SW480 (cell line): ENCODE data around the gene COL4A2.
"Not testable (repeated sequence)": the region's sequence is repeated elsewhere in the genome, so short reads cannot be mapped to it uniquely, and the experiment has no call there.

ENCODE experiments used
- DNase-seq: peaks from one replicate; pipeline ENCODE4 v3.0.0-alpha.2; 2016; ENCODE audit warnings: low spot score

The COL4A2 gene

GRCh38 chr13:110497003-110497402, 189.9 kb downstream of the COL4A2 start:
- DNase-seq = no peak

DNA sequence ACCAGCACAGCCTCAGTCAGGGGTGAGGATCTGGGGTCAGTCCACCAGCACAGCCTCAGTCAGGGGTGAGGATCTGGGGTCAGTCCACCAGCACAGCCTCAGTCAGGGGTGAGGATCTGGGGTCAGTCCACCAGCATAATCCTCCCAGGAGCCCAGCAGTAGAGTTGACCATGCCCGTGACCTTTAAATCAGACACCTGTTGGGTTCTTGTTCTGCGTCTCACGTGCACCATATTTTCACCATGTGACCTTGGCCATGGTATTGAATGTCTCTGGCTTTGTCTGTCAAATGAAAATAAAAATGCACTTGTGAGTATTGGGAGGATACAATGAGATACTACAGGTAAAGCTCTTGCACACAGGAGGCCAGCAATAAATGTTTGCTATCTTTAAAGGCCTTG, 190.8 kb downstream of the COL4A2 start:
- not testable (repeated sequence) for DNase-seq

DNA sequence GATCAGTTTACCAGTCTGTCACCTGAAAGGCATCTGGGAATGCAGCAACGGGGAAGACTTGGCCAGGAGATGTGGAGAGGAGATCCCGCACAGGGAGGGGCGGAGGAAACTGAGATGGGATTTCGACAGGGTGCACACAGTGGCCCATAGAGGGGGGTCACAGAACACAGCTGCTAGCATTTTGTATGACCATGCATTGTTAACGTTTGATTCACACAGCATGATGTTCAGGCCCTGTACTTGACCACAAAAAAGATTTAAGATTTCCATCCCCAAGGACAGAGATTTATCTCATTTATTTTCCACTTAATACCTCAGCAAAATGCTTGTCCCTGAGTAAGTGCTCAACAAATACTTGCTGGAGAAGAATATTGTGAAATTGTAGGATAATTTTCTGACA, 191.2 kb downstream of the COL4A2 start:
- no peak for DNase-seq

DNA sequence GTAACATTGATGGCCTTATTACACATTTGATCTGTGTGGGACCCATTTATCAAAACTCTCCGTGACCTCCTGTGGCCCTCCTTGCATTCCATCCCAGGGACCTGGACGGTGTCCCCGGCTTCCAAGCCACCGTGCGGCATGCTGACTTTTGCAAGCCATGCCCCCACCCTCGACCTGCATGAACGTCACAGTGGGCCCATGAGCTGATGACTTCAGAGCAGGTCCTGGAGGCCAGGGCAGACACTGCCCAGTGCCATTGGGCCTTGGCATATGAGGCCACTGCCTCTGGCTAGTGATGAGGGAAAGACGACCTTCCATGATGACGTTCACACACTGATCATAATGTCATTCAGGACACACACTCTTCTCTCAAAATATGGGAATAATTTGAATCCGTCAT, 191.7 kb downstream of the COL4A2 start:
- no peak for DNase-seq

GRCh38 chr13:110499621-110500281, 192.7 kb downstream of the COL4A2 start:
- peak; percentile 39 for DNase-seq

DNA sequence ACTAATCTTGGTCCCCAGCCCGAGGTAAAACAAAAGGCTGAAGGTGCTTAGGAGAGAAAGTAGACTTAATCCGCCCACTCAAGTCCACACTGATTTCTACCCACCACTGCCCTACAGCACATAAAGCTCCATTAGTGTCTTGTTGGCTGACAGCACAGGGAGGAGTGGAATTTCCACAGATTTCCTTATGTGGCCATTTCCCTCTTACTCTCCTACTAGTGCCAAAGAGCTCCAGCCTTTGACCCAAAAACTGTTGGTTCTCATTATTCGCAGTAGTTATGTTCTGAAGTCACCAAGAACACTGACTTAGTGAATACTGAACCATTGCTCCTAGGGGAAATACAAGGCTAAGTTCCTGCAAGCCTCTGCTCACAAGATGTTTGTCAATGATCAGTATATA, 193.3 kb downstream of the COL4A2 start:
- no peak for DNase-seq

GRCh38 chr13:110501188-110501587, 194.1 kb downstream of the COL4A2 start:
- DNase-seq = no peak

- peak; percentile 59 for DNase-seq
Observed at GRCh38 chr13:110503037-110503901, 196.2 kb downstream of the COL4A2 start.

DNA sequence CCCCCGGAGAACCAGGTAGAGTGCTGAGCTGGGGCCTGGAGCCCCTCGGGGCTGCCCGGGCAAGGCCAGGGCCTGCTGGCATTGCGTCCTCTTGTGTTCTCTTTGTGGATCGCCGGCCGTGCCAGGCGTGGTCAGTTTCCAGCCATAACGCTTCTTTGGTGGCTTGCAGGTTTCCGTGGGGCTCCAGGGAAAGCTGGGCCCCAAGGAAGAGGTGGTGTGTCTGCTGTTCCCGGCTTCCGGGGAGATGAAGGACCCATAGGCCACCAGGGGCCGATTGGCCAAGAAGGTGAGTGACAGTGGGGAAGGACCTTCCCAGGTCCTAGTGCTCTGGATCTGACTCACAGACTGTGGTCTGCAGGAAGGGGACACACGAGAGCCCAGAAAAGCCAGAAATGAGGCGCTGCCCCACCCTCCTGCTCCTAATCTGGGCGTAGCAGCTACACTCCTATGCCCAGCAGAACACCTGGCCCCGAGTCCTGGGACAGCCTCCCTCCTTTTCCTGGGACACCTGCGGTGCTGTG, 197.0 kb downstream of the COL4A2 start:
- DNase-seq = peak; percentile 92

- peak; percentile 33 for DNase-seq
Observed at GRCh38 chr13:110505594-110505993, 198.5 kb downstream of the COL4A2 start.

- DNase-seq = peak; percentile 97
Observed at GRCh38 chr13:110506396-110506795, 199.3 kb downstream of the COL4A2 start.

- peak; percentile 76 for DNase-seq
Observed at GRCh38 chr13:110506859-110507566, 199.9 kb downstream of the COL4A2 start.

DNA sequence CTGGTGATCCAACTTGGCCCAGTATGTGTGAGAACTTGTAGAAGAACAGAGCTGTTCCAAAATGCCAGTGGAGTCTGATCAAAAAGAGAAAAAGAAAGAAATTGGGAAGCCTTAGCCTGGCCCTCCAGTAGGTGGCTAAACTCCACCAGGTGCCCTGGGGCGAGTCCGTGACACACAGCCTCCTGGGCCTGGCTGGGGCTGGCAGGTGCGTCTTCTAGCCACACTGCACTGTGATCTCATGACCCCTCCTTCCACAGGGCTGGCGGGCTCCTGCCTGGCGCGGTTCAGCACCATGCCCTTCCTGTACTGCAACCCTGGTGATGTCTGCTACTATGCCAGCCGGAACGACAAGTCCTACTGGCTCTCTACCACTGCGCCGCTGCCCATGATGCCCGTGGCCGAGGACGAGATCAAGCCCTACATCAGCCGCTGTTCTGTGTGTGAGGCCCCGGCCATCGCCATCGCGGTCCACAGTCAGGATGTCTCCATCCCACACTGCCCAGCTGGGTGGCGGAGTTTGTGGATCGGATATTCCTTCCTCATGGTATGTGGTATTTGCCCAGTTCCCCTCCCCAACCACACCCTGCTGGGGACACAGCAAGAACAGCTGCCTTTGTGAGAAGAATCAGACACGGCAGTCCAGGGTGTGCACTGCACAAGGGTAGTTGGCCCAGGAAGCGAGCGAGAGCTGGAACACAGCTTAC, 200.7 kb downstream of the COL4A2 start:
- peak; percentile 96 for DNase-seq

DNA sequence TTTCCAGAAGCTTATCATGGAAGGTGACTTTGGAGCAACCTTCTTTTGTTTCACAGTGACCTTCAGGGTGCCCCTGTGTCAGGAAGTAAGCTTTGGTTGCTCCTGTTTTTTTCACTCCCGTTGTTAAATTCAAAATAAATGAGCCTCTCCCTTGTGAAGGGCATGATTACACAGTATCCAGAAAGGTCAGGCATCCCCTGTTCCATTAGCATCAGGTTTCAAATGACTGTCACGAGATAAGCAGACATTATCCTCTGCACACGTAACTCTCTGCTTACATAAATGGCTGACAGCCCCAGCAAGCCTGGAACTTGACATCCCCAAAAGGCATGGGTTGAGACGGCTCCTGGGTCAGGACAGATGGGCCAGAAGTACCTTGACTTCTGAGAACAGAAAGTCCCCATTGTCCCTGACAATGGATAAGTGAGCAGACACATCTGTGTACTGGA, 202.4 kb downstream of the COL4A2 start:
- peak; percentile 76 for DNase-seq

DNA sequence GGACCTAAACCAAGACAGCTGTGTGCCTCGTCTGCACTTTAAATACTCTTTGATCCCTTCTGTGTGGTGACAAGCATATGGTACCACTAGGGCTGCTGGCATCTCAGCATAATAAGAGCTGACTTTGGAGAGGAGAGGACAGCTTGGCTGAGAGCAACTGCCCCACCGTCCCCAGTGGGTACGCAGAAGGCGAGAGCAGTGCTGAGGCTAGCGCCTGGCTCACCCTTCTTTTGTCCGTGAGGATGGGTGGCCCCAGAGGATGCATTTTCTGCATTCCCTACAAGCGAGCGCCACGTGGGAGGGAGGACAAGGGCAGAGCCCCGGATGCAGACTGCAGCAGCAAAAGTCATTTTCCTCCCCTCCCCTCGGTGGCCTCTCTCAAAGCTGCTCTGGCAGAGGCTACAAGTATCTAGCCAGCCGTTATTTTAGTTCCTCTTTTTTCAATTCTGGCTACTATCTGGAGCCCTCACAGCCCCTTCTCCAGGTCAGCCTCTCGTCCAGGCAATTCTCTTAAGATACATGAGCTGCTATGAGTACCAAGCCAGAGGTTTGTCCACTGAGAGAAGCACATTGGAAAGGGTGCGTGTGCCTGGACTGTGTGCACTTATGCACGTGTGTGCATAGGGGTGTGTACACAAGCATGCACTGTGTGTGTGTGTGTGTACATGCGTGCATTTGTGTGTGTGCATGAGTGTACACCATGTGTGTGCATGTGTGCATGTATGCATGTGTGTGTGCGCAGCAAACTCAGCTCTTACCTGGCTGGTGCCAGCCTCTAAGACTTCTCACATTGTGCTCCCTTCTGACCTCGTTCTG, 203.1 kb downstream of the COL4A2 start:
- peak; percentile 46 for DNase-seq

DNA sequence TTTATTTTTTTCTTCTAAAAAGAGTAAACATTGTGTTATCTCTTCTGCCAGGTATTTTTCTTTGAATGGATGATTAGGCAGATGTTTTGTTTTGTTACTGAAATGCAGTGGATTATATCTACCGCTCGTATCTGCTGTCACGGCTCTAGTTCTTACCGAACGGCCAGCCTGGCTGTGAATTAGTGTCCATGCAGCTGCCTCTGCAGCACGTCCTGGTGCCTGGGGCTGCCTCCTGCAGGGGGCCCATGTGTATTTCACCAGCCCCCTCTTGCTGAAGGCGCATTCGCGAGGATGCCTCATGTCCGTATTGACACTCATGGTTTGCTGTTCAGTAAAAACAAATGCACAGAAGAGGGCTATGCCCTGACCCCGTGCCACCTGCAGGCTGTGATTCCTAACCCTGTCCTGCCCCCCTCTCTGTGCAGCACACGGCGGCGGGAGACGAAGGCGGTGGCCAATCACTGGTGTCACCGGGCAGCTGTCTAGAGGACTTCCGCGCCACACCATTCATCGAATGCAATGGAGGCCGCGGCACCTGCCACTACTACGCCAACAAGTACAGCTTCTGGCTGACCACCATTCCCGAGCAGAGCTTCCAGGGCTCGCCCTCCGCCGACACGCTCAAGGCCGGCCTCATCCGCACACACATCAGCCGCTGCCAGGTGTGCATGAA, 204.6 kb downstream of the COL4A2 start:
- DNase-seq = no peak

- no peak for DNase-seq
Observed at GRCh38 chr13:110512198-110512740, 205.2 kb downstream of the COL4A2 start.

- DNase-seq = no peak
Observed at GRCh38 chr13:110516500-110516899, 209.4 kb downstream of the COL4A2 start.

DNA sequence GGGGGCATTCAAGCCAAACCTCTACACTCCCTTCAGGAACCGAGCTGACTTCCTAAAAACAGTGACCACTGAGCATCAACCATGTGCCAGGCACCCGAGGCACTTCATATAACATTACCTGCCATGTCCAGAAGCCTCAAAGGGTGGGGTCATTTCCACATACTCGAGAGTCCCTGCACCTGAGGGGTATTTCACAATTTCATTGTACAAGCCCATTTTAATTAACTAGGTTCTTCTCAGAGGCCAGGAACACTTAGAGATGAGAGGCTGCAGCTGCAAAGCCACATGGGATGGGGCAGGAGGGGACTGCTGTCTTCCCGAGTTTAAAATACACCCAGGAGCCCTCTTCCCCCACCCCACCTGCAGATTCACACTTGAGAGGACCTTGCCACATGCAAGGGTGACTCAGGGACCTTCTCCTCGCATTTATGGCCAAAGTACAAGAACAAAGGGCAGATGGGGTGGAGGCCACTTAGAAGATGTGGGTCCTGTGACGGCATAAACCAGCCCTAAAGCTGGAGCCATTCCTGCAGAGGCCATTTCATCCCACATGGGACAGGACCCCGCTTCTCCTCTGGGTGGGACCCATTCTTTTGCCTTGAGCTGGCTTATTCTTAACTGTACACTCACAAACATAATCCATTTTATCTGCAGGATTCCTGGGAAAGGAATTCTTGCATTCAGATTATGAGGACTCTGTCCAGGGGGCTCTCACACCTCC, 210.6 kb downstream of the COL4A2 start:
- no peak for DNase-seq

- DNase-seq = no peak
Observed at GRCh38 chr13:110518226-110518525, 211.1 kb downstream of the COL4A2 start.
